ENCODE results near the gene TSPO. TPM values are rescaled to one million over a fixed set of nuclear protein-coding genes. Genes with fewer than 3 reads are reported as not detected.

Gene TSPO
- total and polyA plus RNA-seq, 2 of the 8 experiments (the other 6 are each of a cell fraction or from before 2014, with no cell fraction given): 19.9 to 51.5 TPM

GRCh38 chr22:43191831-43192230 lies 40.5 kb downstream of the TSPO start:
- Histone ChIP-seq H2BK120ac (replicated peaks; ENCODE audit: low read depth, low read length) (no peak overlapping the region), H4K20me1 (replicated peaks in 1 of 2; ENCODE audit: control insufficient read depth in 1 of 2, insufficient read depth in 2 of 2, low read length in 2 of 2) (no peaks in the 10 kb centered on the region), H2BK5ac (ENCODE audit: low read depth, low read length) (no peak overlapping the region), H3K27me3 (replicated peaks in 1 of 4; ENCODE audit: control insufficient read depth in 3 of 4, extremely low read depth in 1 of 4, insufficient read depth in 3 of 4, low read length in 3 of 4) (no peaks in the 10 kb centered on the region; a peak in 1 of 7 replicates), H3K9me3 (ENCODE audit: insufficient read depth in 2 of 2, low read depth in 1 of 2, low read length in 1 of 2) (no peaks in the 10 kb centered on the region), H2BK15ac (ENCODE audit: low read length) (no peak overlapping the region), H4K5ac (ENCODE audit: insufficient read length, low read depth, low read length) (no peak overlapping the region), H3K79me1 (ENCODE audit: low read depth, low read length) (no peaks in the 10 kb centered on the region), H3K36me3 (ENCODE audit: control insufficient read depth in 2 of 4, insufficient read depth in 4 of 4, low read length in 3 of 4) (no peaks in the 10 kb centered on the region), H3K23ac (ENCODE audit: insufficient read length) (no peak overlapping the region), H2BK20ac (ENCODE audit: low read length) (no peak overlapping the region), H3K4ac (replicated peaks; ENCODE audit: insufficient read length, low read depth, low read length) (no peak overlapping the region), H3K79me2 (ENCODE audit: control insufficient read depth in 1 of 2, insufficient read depth in 2 of 2, low read length in 2 of 2) (no peaks in the 10 kb centered on the region), H2AK5ac (ENCODE audit: low read depth, low read length) (no peak overlapping the region), H3K56ac (replicated peaks; ENCODE audit: insufficient read length, low read depth, low read length) (no peak overlapping the region), H3K9ac (replicated peaks in 1 of 4; ENCODE audit: extremely low read depth in 1 of 4, low read depth in 3 of 4, low read length in 3 of 4) (no peak overlapping the region), H3K14ac (ENCODE audit: insufficient read length) (no peak overlapping the region), H2BK12ac (ENCODE audit: low read depth, low read length) (no peak overlapping the region), H4K91ac (replicated peaks; ENCODE audit: insufficient read length, low read length) (no peak overlapping the region), H3K4me1 (replicated peaks in 1 of 4; ENCODE audit: control insufficient read depth in 3 of 4, insufficient read depth in 4 of 4, low read length in 3 of 4) (peaks cover 0 to 3% (median 0%) of the 10 kb centered on the region in 4 experiments; a peak in 1 of 7 replicates), H4K8ac (ENCODE audit: extremely low read depth, insufficient read depth, low read length) (no peak overlapping the region), H3K18ac (ENCODE audit: extremely low read depth, low read length) (no peak overlapping the region), H3K4me3 (ENCODE audit: extremely low read depth in 1 of 4, insufficient read depth in 2 of 4, low read depth in 3 of 4, low read length in 4 of 4) (no peak overlapping the region), H3K4me2 (ENCODE audit: insufficient read depth in 1 of 2, low read depth in 2 of 2, low read length in 2 of 2) (no peak overlapping the region), H2AFZ (ENCODE audit: low read length) (no peak overlapping the region), H3K27ac (ENCODE audit: low read depth, low read length) (no peak overlapping the region), H3K23me2 (ENCODE audit: low read depth, low read length) (no peaks in the 10 kb centered on the region)
- TF ChIP-seq TAF1 (IDR thresholded peaks at IDR 0.05; ENCODE audit: low read depth, low read length) (no peak), CEBPB (IDR thresholded peaks at IDR 0.05; ENCODE audit: low read depth, low read length) (no peak)
- ChIA-PET CTCF (ENCODE audit: partially characterized antibody) (interaction anchor here (5.1 to 12.4 kb wide), 2 partner anchors 11 to 37 kb away, joined by 42 to 104 read pairs; no protein-coding TSS in a partner anchor), POLR2A (ENCODE audit: partially characterized antibody) (no interaction called here)
- no peak for FAIRE-seq
- no peak for DNase-seq (ENCODE audit: low read depth in 1 of 2, low spot score in 2 of 2)

Measured in H1 (cell line).